ENCODE results near the gene LSM2.
"Not testable (repeated sequence)": the region's sequence is repeated elsewhere in the genome, so short reads cannot be mapped to it uniquely, and the experiment has no call there.

LSM2 gene

DNA sequence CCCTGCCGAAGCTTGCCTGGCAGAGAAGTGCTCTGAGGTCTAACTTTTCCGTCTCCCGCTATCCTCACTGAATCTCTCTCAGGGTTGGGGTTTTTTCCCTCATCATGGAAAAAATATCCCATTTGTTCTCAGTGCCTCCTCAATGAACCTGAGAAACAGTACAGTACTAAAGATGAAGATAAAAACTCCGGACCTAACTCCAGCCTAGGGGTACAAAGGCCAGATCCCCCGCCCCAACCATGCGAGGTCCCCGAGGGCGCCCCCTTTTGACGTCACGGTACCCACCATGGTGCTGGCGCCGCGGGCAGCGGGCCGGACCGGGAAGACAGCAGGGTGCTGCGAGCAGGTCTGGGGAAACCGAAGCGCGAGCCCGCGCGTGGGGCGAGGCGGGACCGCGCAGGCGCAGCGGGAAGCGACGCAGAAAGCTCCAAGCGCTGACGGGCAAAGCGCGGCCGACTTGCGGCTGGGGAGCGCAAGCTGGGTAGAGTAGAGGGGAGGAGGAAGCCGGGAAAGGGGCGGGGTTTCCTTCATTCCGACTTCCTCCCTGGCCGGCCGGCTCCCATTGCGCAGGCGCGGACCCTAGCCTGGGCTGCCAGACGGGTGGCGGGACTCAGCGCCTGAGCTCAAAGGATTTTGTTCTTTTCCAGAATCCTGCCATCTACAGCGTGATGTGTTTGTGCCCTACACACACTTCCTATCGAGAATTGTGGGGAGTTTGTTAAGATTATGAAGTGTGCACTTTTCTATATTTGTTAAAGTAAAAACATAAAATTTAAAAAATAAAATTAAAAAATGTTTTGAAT, at the start of gene LSM2:
Gene LSM2 (minus strand): TSS at position 497 of the 803 bp plus-strand sequence. CDS start 209 bp downstream, at position 288.
- DNase-seq: peak; percentile 96

DNA sequence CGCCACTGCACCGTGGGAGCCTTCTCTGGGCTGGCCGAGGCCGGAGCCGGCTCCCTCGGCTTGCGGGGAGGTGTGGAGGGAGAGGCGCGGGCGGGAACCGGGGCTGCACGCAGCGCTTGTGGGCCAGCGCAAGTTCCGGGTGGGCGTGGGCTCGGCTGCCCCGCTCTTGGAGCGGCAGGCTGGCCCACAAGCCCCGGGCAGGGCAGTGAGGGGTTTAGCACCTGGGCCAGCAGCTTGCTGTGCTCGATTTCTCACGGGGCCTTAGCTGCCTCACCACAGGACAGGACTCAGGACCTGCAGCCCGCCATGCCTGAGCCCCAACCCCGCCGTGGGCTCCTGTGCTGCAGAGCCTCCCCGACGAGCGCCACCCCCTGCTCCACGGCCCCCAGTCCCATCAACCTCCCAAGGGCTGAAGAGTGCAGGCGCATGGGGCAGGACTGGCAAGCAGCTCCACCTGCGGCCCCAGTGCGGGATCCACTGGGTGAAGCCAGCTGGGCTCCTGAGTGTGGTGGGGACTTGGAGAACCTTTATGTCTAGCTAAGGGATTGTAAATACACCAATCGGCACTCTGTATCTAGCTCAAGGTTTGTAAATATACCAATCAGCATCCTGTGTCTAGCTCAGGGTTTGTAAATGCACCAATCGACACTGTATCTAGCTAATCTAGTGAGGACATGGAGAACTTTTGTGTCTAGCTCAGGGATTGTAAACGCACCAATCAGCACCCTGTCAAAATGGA, 45.4 kb upstream of the LSM2 start:
- not testable (repeated sequence) for DNase-seq

DNA sequence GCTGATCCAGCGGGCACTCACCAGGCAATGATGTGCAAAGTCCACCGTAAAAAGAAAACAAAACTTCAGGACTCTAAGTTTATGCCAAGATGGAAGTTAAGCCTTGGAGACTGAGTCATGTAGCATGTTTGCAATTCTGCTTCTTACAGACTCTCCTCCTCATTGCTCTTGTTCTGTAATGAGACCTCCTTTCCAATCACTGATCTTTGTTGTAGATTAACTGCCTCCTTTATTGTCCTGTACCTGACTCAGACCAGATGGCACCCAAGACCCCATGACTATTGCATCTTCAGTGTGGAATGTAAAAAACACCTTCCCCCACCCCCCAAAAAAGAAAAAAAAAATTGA, 44.7 kb upstream of the LSM2 start:
- DNase-seq: no peak

DNA sequence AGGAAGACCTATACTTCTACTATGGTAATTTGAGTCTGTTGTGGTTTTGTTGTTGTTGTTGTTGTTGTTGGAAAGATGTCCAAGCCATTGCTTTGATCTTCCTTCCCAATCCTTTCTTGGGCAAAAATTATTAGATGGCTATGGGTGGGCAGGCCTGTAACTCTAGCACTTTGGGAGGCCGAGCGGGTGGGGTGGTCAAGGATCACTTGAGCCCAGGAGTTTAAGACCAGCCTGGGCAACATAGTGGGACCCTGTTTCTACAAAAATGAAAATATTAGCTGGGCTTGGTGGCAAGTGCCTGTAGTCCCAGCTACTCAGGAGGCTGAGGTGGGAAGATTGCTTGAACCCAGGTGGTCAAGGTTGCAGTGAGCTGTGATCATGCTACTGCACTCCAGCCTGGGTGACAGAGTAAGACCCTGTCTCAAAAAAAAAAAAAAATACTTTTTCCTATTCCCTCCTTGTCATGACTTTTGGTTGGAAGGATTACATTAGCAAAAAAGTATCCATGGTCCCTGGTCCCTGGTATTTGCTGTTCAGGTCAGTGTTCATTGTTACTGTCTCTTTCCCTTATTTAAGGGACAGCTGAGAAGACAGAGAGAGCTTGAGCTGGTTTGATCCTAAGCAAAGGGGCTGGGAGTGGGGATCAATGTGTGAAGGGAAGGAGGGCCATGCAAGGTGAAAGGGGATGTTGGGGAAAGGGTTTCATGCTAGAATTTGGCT, 44.2 kb upstream of the LSM2 start:
- DNase-seq: no peak

DNA sequence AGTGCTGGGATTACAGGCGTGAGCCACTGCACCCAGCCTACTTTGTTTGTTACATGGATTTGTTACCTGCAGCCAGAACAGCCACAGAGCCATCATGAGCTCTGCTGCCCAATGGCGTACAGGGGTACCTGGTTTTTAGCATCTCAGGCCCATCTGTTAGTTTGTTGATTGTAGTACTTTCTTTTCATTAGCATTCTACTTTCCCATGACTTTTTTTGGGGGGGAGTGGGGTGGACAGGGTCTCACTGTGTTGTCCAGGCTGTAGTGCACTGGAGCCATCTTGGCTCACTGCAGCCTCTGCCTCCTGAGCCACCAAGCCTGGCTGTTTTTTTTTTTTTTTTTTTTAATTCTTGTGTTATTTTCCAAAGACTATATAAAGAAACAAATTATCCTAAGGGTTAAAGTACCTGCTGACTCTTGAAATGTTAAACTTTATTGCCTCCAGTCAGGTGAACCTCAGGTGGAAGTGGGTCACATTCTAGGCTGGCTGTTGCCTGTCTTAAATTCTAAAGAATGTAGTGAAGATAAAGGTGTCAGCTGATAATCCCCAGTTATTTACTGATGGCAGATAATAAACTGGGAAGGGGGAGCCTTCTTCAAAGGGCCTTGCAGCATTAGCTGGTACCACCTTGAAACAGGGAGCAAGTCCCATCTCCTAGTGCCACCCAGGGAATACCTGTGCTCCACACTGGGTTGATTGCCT, 40.7 kb upstream of the LSM2 start:
- DNase-seq: no peak

DNA sequence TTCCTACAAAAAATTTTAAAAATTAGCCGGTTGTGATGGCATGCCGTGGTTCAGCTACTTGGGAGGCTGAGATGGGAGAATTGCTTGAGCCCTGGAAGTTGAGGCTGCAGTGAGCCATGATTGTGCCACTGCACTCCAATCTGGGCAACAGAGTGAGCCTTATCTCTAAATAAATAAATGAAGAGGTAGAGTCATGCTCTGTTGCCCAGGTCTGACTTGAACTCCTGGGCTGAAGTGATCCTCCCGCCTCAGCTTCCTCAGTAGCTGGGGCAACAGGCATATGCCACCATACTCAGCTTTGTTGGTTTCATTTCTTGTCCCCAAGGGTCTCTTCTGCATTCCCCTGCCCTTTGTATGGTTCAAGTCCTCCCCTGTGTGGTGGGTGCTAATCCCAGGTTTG, 37.7 kb upstream of the LSM2 start:
- no peak for DNase-seq

DNA sequence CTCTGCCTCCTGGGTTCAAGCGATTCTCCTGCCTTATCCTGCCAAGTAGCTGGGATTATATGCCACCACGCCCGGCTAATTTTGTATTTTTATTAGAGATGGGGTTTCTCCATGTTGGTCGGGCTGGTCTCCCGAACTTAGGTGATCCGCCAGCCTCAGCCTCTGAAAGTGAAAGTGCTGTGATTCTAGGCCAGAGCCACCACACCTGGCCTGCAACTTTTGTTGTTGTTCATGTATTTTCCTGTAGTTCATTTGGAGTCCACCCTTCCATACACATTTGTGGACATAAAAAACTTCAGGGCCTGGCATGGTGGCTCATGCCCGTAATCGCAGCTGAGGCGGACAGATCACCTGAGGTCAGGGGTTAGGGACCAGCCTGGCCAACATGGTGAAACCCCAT, 35.3 kb upstream of the LSM2 start:
- no peak for DNase-seq

DNA sequence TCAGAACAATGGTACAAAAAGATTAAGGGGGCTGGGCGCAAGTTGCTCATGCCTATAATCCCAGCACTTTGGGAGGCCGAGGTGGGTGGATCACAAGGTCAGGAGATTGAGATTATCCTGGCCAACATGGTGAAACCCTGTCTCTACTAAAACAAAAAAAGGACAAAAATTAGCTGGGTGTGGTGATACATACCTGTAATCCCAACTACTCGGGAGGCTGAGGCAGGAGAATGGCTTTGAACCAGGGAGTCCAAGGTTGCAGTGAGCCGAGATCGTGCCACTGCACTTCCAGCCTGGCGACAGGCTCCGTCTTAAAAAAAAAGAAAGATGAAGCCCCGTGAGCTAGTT, 33.0 kb upstream of the LSM2 start:
- not testable (repeated sequence) for DNase-seq

DNA sequence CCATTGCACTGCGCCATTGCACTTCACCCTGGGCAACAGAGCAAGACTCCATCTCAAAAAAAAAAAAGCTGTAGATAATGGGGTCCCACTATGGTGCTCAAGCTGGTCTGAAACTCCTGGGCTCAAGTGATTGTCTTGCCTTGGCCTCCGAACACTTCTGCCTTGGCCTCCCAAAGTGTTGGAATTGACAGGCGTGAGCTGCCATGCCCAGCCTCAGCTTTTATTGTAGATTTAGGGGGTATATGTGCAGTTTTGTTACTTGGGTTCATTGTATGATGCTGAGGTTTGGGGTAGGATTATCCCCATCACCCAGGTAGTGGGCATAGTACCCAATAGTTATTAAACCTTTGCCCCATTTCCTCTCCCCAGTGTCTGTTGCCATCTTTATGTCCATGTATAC, 32.2 kb upstream of the LSM2 start:
- DNase-seq: no peak

DNA sequence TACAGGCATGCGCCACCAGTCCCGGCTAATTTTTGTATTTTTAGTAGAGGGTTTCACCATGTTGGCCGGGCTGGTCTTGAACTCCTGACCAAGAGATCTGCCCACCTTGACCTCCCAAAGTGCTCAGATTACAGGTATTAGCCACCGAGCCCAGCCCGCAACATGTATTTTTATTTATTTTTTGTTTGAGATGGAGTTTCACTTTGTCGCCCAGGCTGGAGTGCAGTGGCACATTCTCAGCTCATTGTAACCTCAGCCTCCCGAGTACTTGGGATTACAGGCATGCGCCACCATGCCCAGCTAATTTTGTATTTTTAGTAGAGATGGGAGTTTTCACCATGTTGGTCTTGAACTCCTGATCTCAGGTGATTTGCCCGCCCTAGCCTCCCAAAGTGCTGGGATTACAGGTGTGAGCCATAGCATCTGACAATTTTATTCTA, 31.4 kb upstream of the LSM2 start:
- DNase-seq: not testable (repeated sequence)

DNA sequence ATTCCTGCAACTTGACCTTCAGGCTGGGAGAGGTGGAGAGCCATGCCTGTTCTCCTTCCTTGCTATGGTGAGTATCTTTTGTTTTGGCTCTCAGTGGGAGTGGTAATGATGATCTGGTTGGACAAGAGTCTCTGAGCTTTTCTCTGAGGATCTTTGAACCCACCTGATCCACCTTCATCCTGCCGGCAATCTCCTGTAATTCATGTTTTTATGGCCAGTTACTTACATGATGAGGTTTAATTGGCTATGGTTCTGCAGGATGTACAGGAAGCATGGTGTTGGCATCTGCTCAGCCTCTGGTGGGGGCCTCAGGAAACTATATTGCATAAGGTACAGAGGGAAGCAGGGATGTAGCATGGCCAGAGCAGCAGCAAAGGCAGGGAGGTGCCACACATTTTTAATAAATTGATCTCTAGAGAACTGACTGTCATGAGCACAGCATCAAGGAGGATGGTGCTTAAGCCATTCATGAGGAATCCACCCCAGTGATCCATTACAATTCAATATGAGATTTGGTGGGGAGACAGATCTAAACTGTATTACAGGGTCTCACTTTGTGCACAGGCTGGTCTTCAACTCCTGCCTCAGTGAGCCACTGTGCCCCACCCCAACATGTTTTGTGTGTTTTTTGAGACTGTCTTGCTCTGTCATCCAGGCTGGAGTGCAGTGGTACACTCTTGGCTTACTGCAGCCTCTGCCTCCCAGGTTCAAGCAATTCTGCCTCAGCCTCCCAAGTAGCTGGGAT, 30.8 kb upstream of the LSM2 start:
- DNase-seq: no peak

DNA sequence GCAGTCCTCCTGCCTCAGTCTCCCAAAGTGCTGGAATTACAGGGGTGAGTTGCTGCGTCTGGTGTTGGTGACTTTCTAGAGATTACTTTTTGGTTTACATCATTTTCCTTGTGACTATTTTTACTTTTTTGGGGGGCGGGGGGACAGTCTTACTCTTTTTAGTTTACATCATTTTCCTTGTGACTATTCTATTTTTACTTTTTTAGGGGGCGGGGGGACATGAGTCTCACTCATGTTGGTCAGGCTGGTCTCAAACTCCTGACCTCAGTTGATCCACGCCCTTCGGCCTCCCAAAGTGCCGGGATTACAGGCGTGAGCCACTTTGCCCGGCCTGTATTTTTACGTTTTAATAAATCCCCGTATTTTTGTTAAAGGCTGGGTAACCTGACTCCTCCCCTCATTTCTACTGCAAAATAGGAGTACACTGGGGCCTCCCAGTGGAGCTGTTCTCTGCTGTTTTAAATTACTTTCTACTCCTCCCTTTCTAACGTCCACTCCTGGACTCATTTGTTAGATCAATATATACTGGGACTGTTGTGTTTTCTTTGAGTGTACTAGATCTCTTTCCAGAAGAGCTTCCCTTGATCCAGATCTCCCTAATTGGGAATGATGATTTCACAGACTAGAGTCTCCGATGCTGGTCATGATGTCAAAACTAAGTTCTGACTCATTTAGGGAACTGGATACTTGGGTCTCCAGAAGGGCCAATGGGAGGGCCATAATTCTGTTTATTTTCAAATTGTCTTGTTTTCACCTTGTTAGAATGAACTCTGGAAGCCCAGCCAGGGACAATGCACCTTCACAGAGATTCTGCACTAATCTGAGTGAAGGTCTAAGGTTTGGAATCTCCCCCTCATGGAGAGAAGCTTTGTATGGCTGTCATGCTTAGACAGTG, 30.0 kb upstream of the LSM2 start:
- DNase-seq: no peak

DNA sequence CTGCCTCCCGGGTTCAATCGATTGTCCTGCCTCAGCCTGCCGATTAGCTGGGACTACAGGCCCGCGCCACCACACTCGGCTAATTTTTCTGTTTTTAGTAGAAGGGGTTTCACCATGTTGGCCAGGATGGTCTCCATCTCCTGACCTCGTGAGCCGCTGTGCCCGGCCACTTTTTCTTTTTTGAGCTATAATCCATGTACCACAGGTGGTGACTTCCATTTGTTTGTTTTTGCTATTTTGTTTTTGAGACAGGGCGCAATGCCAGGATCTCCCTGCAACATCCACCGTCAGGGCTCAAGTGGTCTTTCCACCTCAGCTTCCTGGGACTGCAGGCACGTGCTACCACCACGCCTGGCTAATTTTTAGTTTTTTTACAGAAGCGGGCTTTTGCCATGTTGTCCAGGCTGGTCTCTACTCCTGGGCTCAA, 29.3 kb upstream of the LSM2 start:
- no peak for DNase-seq

DNA sequence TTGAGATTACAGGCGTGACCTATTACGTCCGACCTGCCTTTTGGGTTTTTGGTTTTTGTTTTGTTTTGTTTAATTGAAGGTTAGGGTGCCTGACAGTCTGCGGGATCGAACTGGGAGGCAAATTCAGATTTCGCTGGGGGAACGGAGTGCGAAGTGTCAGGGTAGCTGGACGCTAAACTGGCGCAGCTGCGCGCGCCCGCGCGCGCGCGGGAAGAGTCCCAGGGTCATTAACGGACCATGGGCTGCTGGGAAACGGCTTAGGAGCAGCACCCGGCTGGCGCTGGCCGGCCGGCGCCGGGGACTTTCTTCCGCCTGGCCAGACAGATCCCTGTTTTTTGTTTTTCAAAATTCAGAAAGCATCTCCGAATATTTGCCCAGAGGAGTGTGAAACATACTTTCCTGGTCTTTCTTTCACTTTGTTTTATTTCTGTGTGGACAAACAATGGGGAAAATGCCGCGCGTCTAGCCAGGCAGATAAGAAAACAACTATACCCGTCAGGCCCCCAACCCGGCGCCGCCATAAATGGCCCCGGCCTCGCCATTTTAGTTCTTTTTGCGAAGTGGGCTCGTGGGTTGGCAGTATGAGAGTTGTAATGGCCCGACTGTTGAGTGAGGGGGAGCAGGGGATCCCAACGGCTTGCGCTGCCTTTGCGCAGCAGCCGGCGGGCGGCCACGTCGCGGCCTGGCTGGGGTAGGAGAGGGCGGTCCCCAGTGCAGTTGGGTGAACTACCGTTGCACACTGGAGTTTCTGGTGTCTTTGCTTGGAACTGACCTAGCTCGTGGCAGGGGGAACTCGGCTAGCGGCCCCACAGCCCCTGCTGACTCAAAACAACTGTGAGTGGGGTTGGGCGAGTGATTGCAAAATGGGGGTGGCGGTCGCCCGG, 27.8 kb upstream of the LSM2 start:
- DNase-seq: peak; percentile 84

DNA sequence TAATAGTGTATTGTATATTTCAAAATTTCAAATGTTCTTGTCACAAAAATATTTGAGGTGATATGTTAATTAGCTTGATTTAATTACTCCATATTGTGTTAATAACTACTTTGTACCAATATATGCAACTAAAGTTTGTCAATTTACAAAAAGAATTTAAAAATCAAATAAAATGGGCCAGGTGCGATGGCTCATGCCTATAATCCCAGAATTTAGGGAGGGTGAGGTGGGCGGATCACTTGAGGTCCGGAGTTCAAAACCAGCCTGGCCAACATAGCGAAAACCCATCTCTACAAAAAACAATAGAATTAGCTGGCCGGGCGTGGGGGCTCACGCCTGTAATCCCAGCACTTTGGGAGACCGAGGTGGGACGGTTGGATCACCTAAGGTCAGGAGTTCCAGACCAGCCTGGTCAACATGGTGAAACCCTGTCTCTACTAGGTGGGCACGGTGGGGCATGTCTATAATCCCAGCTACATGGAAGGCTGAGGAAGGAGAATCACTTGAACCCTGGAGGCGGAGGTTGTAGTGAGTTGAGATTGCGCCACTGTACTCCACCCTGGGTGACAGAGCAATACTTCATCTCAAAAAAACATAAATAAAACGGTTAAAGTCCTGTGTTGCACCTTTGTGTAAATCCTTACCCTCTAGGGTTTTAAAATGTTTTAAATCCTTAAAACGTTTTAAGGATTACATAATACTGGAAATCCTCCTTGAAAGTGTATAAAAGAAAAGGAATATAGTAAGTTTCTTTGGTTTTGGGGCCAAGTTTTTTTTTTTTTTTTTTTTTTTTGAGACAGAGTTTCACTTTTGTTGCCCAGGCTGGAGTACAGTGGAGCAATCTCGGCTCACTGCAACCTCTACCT, 24.8 kb upstream of the LSM2 start:
- no peak for DNase-seq

DNA sequence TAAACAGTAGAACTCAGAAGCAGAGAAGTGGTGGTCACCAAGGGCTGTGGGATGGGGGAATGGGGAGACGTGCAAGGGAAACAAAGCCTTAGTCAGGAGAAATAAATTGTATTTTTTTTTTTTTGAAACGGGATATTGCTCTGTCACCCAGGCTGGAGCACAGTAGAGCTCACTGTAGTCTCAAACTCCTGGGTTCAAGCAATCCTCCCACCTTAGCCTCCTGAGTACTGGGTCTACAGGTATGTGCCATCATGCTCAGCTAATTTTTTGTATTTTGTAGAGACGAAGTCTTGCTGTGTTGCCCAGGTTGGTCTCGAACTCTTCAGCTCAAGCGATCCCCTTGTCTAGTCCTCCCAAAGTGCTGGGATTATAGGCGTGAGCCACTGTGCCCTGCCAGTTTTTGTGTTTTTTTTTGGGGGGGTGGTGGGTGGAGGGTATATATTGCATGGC, 24.1 kb upstream of the LSM2 start:
- DNase-seq: no peak

DNA sequence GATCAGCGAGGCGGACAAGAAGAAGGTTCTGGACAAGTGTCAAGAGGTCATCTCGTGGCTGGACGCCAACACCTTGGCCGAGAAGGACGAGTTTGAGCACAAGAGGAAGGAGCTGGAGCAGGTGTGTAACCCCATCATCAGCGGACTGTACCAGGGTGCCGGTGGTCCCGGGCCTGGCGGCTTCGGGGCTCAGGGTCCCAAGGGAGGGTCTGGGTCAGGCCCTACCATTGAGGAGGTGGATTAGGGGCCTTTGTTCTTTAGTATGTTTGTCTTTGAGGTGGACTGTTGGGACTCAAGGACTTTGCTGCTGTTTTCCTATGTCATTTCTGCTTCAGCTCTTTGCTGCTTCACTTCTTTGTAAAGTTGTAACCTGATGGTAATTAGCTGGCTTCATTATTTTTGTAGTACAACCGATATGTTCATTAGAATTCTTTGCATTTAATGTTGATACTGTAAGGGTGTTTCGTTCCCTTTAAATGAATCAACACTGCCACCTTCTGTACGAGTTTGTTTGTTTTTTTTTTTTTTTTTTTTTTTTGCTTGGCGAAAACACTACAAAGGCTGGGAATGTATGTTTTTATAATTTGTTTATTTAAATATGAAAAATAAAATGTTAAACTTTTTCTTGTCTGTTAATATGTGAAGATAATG, 23.0 kb upstream of the LSM2 start:
- DNase-seq: no peak

DNA sequence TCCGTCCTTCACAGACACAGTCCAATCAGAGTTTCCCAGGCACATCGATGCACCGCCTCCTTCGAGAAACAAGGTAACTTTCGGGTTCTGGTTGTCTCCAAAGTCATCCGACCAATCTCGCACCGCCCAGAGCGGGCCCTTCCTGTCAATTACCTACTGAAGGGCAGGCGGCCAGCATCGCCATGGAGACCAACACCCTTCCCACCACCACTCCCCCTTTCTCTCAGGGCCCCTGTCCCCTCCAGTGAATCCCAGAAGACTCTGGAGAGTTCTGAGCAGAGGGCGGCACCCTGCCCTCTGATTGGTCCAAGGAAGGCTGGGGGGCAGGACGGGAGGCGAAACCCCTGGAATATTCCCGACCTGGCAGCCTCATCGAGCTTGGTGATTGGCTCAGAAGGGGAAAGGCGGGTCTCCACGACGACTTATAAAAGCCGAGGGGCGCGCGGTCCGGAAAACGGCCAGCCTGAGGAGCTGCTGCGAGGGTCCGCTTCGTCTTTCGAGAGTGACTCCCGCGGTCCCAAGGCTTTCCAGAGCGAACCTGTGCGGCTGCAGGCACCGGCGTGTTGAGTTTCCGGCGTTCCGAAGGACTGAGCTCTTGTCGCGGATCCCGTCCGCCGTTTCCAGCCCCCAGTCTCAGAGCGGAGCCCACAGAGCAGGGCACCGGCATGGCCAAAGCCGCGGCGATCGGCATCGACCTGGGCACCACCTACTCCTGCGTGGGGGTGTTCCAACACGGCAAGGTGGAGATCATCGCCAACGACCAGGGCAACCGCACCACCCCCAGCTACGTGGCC, 20.7 kb upstream of the LSM2 start, which contains the start of gene HSPA1B:
Gene HSPA1B (plus strand): TSS at position 453 of the 794 bp plus-strand sequence. CDS start 213 bp downstream, at position 666.
- DNase-seq: peak; percentile 87
